ENCODE data around the gene SLC47A2.

DNA sequence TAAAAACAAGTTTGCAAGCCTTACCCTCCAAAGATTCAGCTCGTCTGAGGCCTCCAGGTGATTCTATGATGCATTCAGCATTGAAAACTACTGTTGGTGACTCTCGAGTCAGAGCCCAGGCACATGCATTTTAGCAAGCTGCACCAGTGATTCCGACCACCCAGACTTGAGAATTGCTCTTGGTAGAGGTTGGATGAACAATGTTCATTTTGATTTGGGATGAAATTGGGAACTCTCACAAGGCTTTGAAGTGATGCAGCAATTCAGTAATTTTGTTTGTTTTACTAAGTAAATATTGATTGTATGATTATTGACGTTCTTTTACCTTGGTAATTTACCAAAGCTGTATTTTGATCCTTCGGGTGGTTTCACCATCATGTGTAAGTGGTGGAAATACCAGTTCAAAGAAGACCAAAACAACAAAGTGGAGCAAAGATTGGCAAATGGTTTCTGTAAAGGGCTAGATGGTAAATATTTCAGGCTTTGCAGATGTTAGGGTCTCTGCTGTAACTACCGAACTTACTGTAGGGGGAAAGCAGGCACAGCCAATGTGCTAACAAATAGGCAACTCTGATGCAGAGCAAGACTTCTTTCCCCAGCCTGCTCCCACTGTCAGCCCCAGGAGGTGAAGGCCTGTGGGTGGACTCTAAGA is 56.0 kb downstream of the SLC47A2 start:
- TF ChIP-seq TEAD4 (IDR thresholded peaks at IDR 0.05) (no peak), EP300 (IDR thresholded peaks at IDR 0.05; ENCODE audit: borderline replicate concordance) (no peak), USF1 (IDR thresholded peaks at IDR 0.05) (no peak), RAD21 (IDR thresholded peaks at IDR 0.05; ENCODE audit: low read depth) (no peak), CEBPB (IDR thresholded peaks at IDR 0.05) (no peak), FOXM1 (IDR thresholded peaks at IDR 0.05; ENCODE audit: borderline replicate concordance, low read depth) (no peak), CREB1 (IDR thresholded peaks at IDR 0.05; ENCODE audit: low read depth) (no peak), REST (IDR thresholded peaks at IDR 0.05; ENCODE audit: low read depth) (no peak), TAF1 (IDR thresholded peaks at IDR 0.05; ENCODE audit: low read depth) (no peak), NFIC (IDR thresholded peaks at IDR 0.05) (no peak)
- TF ChIP-seq, protein P1, sequence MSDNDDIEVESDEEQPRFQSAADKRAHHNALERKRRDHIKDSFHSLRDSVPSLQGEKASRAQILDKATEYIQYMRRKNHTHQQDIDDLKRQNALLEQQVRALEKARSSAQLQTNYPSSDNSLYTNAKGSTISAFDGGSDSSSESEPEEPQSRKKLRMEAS (IDR thresholded peaks at IDR 0.05), result no peak
